ENCODE results near the gene KANK3. TPM values are rescaled to one million over a fixed set of nuclear protein-coding genes. Genes with fewer than 3 reads are reported as not detected.
"Not testable (repeated sequence)": the region's sequence is repeated elsewhere in the genome, so short reads cannot be mapped to it uniquely, and the experiment has no call there.

KANK3 gene
- total RNA-seq, 1 donor from 2014 or later = 10.4 TPM

GRCh38 chr19:8386419-8386818, 43.4 kb upstream of the KANK3 start:
- H3K4me1 ChIP-seq (ENCODE audit: control insufficient read depth in 3 of 3, insufficient read depth in 3 of 3, low read length in 3 of 3) = peaks cover 6 to 19% (median 9%) of the 10 kb centered on the region in 3 donors
- not testable (repeated sequence) for H3K4me3 ChIP-seq (ENCODE audit: low read length in 3 of 3); H3K36me3 ChIP-seq (ENCODE audit: control insufficient read depth in 3 of 3, insufficient read depth in 3 of 3, low read length in 3 of 3)

GRCh38 chr19:8385566-8385965, 42.5 kb upstream of the KANK3 start:
- not testable (repeated sequence) for H3K9me3 ChIP-seq (ENCODE audit: control insufficient read depth in 3 of 3, low read length in 3 of 3); H3K27me3 ChIP-seq (ENCODE audit: control insufficient read depth in 3 of 3, insufficient read depth in 3 of 3, low read length in 3 of 3); H3K27ac ChIP-seq (ENCODE audit: low read depth, low read length)

More at GRCh38 chr19:8386419-8386818, 43.4 kb upstream of the KANK3 start:
- H3K27me3 ChIP-seq (ENCODE audit: control insufficient read depth in 3 of 3, insufficient read depth in 3 of 3, low read length in 3 of 3); H3K9me3 ChIP-seq (ENCODE audit: control insufficient read depth in 3 of 3, low read length in 3 of 3); H3K27ac ChIP-seq (ENCODE audit: low read depth, low read length); H3K9ac ChIP-seq (ENCODE audit: low read depth in 1 of 3, low read length in 3 of 3): not testable (repeated sequence)

GRCh38 chr19:8385103-8385502, 42.0 kb upstream of the KANK3 start:
- not testable (repeated sequence) for H3K9ac ChIP-seq (ENCODE audit: low read depth in 1 of 3, low read length in 3 of 3)

More at GRCh38 chr19:8385566-8385965, 42.5 kb upstream of the KANK3 start:
- H3K4me3 ChIP-seq (ENCODE audit: low read length in 3 of 3); H3K9ac ChIP-seq (ENCODE audit: low read depth in 1 of 3, low read length in 3 of 3); H3K36me3 ChIP-seq (ENCODE audit: control insufficient read depth in 3 of 3, insufficient read depth in 3 of 3, low read length in 3 of 3): not testable (repeated sequence)
- H3K4me1 ChIP-seq (ENCODE audit: control insufficient read depth in 3 of 3, insufficient read depth in 3 of 3, low read length in 3 of 3) = peaks cover 0 to 12% (median 3%) of the 10 kb centered on the region in 3 donors

GRCh38 chr19:8384569-8384968, 41.5 kb upstream of the KANK3 start:
- H3K9ac ChIP-seq (ENCODE audit: low read depth in 1 of 3, low read length in 3 of 3); H3K36me3 ChIP-seq (ENCODE audit: control insufficient read depth in 3 of 3, insufficient read depth in 3 of 3, low read length in 3 of 3); H3K4me1 ChIP-seq (ENCODE audit: control insufficient read depth in 3 of 3, insufficient read depth in 3 of 3, low read length in 3 of 3); H3K27ac ChIP-seq (ENCODE audit: low read depth, low read length); H3K4me3 ChIP-seq (ENCODE audit: low read length in 3 of 3); H3K27me3 ChIP-seq (ENCODE audit: control insufficient read depth in 3 of 3, insufficient read depth in 3 of 3, low read length in 3 of 3); H3K9me3 ChIP-seq (ENCODE audit: control insufficient read depth in 3 of 3, low read length in 3 of 3): not testable (repeated sequence)

More at GRCh38 chr19:8385103-8385502, 42.0 kb upstream of the KANK3 start:
- H3K36me3 ChIP-seq (ENCODE audit: control insufficient read depth in 3 of 3, insufficient read depth in 3 of 3, low read length in 3 of 3); H3K4me3 ChIP-seq (ENCODE audit: low read length in 3 of 3); H3K27ac ChIP-seq (ENCODE audit: low read depth, low read length); H3K9me3 ChIP-seq (ENCODE audit: control insufficient read depth in 3 of 3, low read length in 3 of 3); H3K27me3 ChIP-seq (ENCODE audit: control insufficient read depth in 3 of 3, insufficient read depth in 3 of 3, low read length in 3 of 3): not testable (repeated sequence)
- peaks cover 0 to 12% (median 3%) of the 10 kb centered on the region in 3 donors for H3K4me1 ChIP-seq (ENCODE audit: control insufficient read depth in 3 of 3, insufficient read depth in 3 of 3, low read length in 3 of 3)

- not testable (repeated sequence) for H3K36me3 ChIP-seq (ENCODE audit: control insufficient read depth in 3 of 3, insufficient read depth in 3 of 3, low read length in 3 of 3); H3K27me3 ChIP-seq (ENCODE audit: control insufficient read depth in 3 of 3, insufficient read depth in 3 of 3, low read length in 3 of 3); H3K9ac ChIP-seq (ENCODE audit: low read depth in 1 of 3, low read length in 3 of 3); H3K27ac ChIP-seq (ENCODE audit: low read depth, low read length); H3K4me3 ChIP-seq (ENCODE audit: low read length in 3 of 3); H3K4me1 ChIP-seq (ENCODE audit: control insufficient read depth in 3 of 3, insufficient read depth in 3 of 3, low read length in 3 of 3); H3K9me3 ChIP-seq (ENCODE audit: control insufficient read depth in 3 of 3, low read length in 3 of 3)
These were observed 36.3 kb upstream of the KANK3 start for GRCh38 chr19:8379156-8379891.

- no peaks in the 10 kb centered on the region for H3K27me3 ChIP-seq (ENCODE audit: control insufficient read depth in 3 of 3, insufficient read depth in 3 of 3, low read length in 3 of 3)
- H3K9ac ChIP-seq (ENCODE audit: low read depth in 1 of 3, low read length in 3 of 3) = no peak overlapping the region
- H3K9me3 ChIP-seq (ENCODE audit: control insufficient read depth in 3 of 3, low read length in 3 of 3) = no peaks in the 10 kb centered on the region
- H3K4me1 ChIP-seq (ENCODE audit: control insufficient read depth in 3 of 3, insufficient read depth in 3 of 3, low read length in 3 of 3) = peaks cover 0 to 4% (median 3%) of the 10 kb centered on the region in 3 donors
- no peak overlapping the region for H3K27ac ChIP-seq (ENCODE audit: low read depth, low read length)
- peaks cover 7 to 9% (median 7%) of the 10 kb centered on the region in 3 donors for H3K36me3 ChIP-seq (ENCODE audit: control insufficient read depth in 3 of 3, insufficient read depth in 3 of 3, low read length in 3 of 3)
- H3K4me3 ChIP-seq (ENCODE audit: low read length in 3 of 3) = no peak overlapping the region
These were observed 34.5 kb upstream of the KANK3 start for GRCh38 chr19:8377598-8377997.

- not testable (repeated sequence) for H3K4me1 ChIP-seq (ENCODE audit: control insufficient read depth in 3 of 3, insufficient read depth in 3 of 3, low read length in 3 of 3); H3K27me3 ChIP-seq (ENCODE audit: control insufficient read depth in 3 of 3, insufficient read depth in 3 of 3, low read length in 3 of 3); H3K9me3 ChIP-seq (ENCODE audit: control insufficient read depth in 3 of 3, low read length in 3 of 3); H3K9ac ChIP-seq (ENCODE audit: low read depth in 1 of 3, low read length in 3 of 3); H3K27ac ChIP-seq (ENCODE audit: low read depth, low read length); H3K4me3 ChIP-seq (ENCODE audit: low read length in 3 of 3)
- peaks cover 7 to 13% (median 8%) of the 10 kb centered on the region in 3 donors for H3K36me3 ChIP-seq (ENCODE audit: control insufficient read depth in 3 of 3, insufficient read depth in 3 of 3, low read length in 3 of 3)
These were observed 33.4 kb upstream of the KANK3 start for GRCh38 chr19:8376373-8376974.

GRCh38 chr19:8375766-8376165, 32.7 kb upstream of the KANK3 start:
- H3K36me3 ChIP-seq (ENCODE audit: control insufficient read depth in 3 of 3, insufficient read depth in 3 of 3, low read length in 3 of 3) = peaks cover 11 to 20% (median 13%) of the 10 kb centered on the region in 3 donors
- H3K4me1 ChIP-seq (ENCODE audit: control insufficient read depth in 3 of 3, insufficient read depth in 3 of 3, low read length in 3 of 3); H3K27ac ChIP-seq (ENCODE audit: low read depth, low read length); H3K4me3 ChIP-seq (ENCODE audit: low read length in 3 of 3); H3K27me3 ChIP-seq (ENCODE audit: control insufficient read depth in 3 of 3, insufficient read depth in 3 of 3, low read length in 3 of 3); H3K9me3 ChIP-seq (ENCODE audit: control insufficient read depth in 3 of 3, low read length in 3 of 3); H3K9ac ChIP-seq (ENCODE audit: low read depth in 1 of 3, low read length in 3 of 3): not testable (repeated sequence)

GRCh38 chr19:8373867-8374813, 31.1 kb upstream of the KANK3 start:
- H3K27me3 ChIP-seq (ENCODE audit: control insufficient read depth in 3 of 3, insufficient read depth in 3 of 3, low read length in 3 of 3) = no peaks in the 10 kb centered on the region
- H3K9me3 ChIP-seq (ENCODE audit: control insufficient read depth in 3 of 3, low read length in 3 of 3) = no peaks in the 10 kb centered on the region
- no peak overlapping the region for H3K9ac ChIP-seq (ENCODE audit: low read depth in 1 of 3, low read length in 3 of 3)
- peaks cover 11 to 25% (median 13%) of the 10 kb centered on the region in 3 donors for H3K36me3 ChIP-seq (ENCODE audit: control insufficient read depth in 3 of 3, insufficient read depth in 3 of 3, low read length in 3 of 3)
- H3K4me1 ChIP-seq (ENCODE audit: control insufficient read depth in 3 of 3, insufficient read depth in 3 of 3, low read length in 3 of 3) = peaks cover 0 to 12% (median 3%) of the 10 kb centered on the region in 3 donors
- H3K27ac ChIP-seq (ENCODE audit: low read depth, low read length) = no peak overlapping the region
- no peak overlapping the region for H3K4me3 ChIP-seq (ENCODE audit: low read length in 3 of 3)
